Psoas muscle (tissue), 8 donors: ENCODE measurements around the gene IFITM2. TPM values are rescaled to one million over a fixed set of nuclear protein-coding genes. Genes with fewer than 3 reads are reported as not detected.

Source experiments
- ATAC-seq, 4 donors: fragments of 200-7000 bp; cut with Tn5 transposase; one replicate each; pipeline ENCODE4 v1.9.1; 2020; ENCODE audit warnings: moderate library complexity in 3 of 4, mild to moderate bottlenecking in 2 of 4
- DNase-seq, 2 donors: peaks; one replicate each; pipeline ENCODE4 v3.0.0-alpha.2; 2020
- H3K27ac ChIP-seq: fragments of 200-600 bp; one replicate; pipeline ENCODE4 v1.8.0; 2022
- H3K27me3 ChIP-seq, 3 donors: fragments of 200-600 bp in 1 of 3; one replicate each; pipeline versions ENCODE4 v1.6.1 to v1.8.0; 2013 to 2022; ENCODE audit warnings: low read length in 2 of 3, mild to moderate bottlenecking in 2 of 3, moderate library complexity in 1 of 3; ENCODE audit not compliant: insufficient read depth in 3 of 3
- H3K36me3 ChIP-seq, 2 donors: fragments of 200-600 bp in 1 of 2; one replicate each; pipeline versions ENCODE4 v1.6.1 to v1.8.0; 2013 to 2022; ENCODE audit warnings: low read depth in 1 of 2, mild to moderate bottlenecking in 1 of 2, moderate library complexity in 1 of 2; ENCODE audit not compliant: insufficient read depth in 1 of 2
- H3K4me1 ChIP-seq: fragments of 200-600 bp; one replicate; pipeline ENCODE4 v1.8.0; 2022
- H3K4me3 ChIP-seq: fragments of 200-600 bp; one replicate; pipeline ENCODE4 v1.8.0; 2022; ENCODE audit warnings: mild to moderate bottlenecking
- H3K9me3 ChIP-seq: fragments of 200-600 bp; one replicate; pipeline ENCODE4 v1.8.0; 2022
- WGBS, 3 donors: extraction: QIAGEN DNeasy Blood & Tissue Kit; methylation state at CpG; one replicate each; pipeline versions ENCODE4 v1.1.6 to v1.1.7; 2013; 5-methylcytosine and 5-hydroxymethylcytosine counted together
- intact Hi-C, 2 donors: fragments of 100-400 bp; cut with DNase I; formaldehyde crosslinking; loops; one replicate each; pipeline versions ENCODE4 v1.11.0 to v1.14.2; 2022
- polyA plus RNA-seq, 3 donors: library from polyadenylated mRNA; stranded (reverse); fragments of 200-250 nt; gene quantifications; one replicate each; pipeline ENCODE4 v1.2.3, GENCODE V29; 2013
- total RNA-seq, 4 donors: library from RNA; stranded (reverse); fragmentation: NEBNext Ultra II Directional in 2 of 4; extraction: Animal tissue kit (Norgen Biotek cat#: 25700) in 2 of 4; gene quantifications; one replicate each; pipeline versions ENCODE4 v1.2.1 to v1.2.4, GENCODE V29; 2021 to 2023
- TF ChIP-seq, protein P1 (sequence below): fragments of 200-600 bp; IDR thresholded peaks from one replicate; pipeline ENCODE4 v1.8.0; 2022; ENCODE audit warnings: antibody characterized with exemption
- donor health status: healthy with polysubstance abuse.
- donor health status: DM: no; HTN: no; CAD: no; lungs with moderate emphysema.
- donor health status: Bipolar disorder and iron deficiency.
- donor health status: healthy.
- donor health status: DM: yes; HTN: yes; CAD: no.
- donor health status: DM: no; HTN: no; CAD: no.
- donor health status: DM: no; HTN: no; CAD: no.
- donor health status: DM: yes; HTN: yes; CAD: no.

The IFITM2 gene
- total and polyA plus RNA-seq, 7 donors = 109 to 371 (median 138) TPM

GRCh38 chr11:290621-291231, 16.9 kb upstream of the IFITM2 start:
- Histone ChIP-seq H3K4me3 (no peak overlapping the region), H3K9me3 (no peaks in the 10 kb centered on the region), H3K27ac (no peak overlapping the region), H3K27me3 (peaks cover 0 to 38% (median 13%) of the 10 kb centered on the region in 3 donors), H3K36me3 (no peaks in the 10 kb centered on the region), H3K4me1 (no peaks in the 10 kb centered on the region)
- WGBS, 3 donors = 90 to 94% (median 92%) methylated on average over 12 to 13 of the region's 13 CpGs
- intact Hi-C loops = no loop called here
- TF ChIP-seq, protein P1, sequence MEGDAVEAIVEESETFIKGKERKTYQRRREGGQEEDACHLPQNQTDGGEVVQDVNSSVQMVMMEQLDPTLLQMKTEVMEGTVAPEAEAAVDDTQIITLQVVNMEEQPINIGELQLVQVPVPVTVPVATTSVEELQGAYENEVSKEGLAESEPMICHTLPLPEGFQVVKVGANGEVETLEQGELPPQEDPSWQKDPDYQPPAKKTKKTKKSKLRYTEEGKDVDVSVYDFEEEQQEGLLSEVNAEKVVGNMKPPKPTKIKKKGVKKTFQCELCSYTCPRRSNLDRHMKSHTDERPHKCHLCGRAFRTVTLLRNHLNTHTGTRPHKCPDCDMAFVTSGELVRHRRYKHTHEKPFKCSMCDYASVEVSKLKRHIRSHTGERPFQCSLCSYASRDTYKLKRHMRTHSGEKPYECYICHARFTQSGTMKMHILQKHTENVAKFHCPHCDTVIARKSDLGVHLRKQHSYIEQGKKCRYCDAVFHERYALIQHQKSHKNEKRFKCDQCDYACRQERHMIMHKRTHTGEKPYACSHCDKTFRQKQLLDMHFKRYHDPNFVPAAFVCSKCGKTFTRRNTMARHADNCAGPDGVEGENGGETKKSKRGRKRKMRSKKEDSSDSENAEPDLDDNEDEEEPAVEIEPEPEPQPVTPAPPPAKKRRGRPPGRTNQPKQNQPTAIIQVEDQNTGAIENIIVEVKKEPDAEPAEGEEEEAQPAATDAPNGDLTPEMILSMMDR = no peak
- peak; percentile 16 to 48 for DNase-seq
- no peak for ATAC-seq

DNA sequence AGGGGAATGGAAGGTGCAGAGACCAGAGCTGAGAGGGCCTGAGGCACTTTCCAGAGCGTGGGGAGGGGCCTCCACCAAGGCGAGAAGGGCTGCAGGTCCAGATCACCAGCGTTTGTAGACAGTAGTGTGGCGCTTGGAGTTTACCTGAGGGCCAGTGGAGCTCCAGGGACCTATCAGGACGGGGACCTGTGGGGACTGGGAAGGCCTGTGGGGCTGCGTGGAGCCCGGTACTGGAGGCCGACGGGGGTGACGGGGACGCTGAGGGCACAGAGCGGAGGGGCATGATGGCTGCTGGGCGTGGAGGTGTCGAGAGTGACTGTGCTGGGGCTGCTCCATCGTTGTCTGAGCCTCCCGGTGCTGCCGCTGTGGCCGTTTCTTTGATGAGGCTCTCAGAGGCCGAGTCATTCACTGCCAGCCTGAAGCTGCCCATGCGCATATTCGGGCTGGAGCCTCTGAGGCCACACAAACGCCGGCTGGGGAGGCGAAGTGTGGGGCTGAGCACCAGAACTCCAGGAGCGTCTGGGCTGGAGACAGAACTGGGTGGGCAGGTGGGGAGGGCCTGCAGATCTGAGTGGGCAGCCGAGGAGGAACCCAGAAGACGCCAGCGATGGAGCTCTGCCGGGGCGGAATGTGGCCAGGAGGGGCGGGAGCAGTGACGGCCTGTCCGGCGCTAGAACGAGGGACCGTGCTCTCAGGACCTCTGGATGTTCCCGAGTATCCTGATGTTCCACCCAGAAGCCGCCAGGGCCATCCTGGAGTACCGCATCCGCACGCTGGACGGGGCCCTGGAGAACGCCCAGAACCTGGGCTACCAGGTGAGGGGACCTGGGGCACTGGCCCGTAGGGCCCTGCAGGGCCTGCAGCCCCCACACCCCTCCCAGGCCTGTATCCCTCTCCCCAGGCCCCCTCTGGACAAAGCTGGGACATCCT, 16.1 kb upstream of the IFITM2 start:
- H3K4me3 ChIP-seq = no peak overlapping the region
- no peaks in the 10 kb centered on the region for H3K4me1 ChIP-seq
- DNase-seq (peak; percentile 8 to 49), ATAC-seq (no peak)
- H3K36me3 ChIP-seq = no peaks in the 10 kb centered on the region
- intact Hi-C loops = no loop called here
- peaks cover 0 to 39% (median 10%) of the 10 kb centered on the region in 3 donors for H3K27me3 ChIP-seq
- H3K9me3 ChIP-seq = no peaks in the 10 kb centered on the region
- WGBS, 3 donors = 80 to 88% (median 85%) methylated on average over 44 of the region's 44 CpGs
- H3K27ac ChIP-seq = no peak overlapping the region
- TF ChIP-seq, protein P1 = no peak

DNA sequence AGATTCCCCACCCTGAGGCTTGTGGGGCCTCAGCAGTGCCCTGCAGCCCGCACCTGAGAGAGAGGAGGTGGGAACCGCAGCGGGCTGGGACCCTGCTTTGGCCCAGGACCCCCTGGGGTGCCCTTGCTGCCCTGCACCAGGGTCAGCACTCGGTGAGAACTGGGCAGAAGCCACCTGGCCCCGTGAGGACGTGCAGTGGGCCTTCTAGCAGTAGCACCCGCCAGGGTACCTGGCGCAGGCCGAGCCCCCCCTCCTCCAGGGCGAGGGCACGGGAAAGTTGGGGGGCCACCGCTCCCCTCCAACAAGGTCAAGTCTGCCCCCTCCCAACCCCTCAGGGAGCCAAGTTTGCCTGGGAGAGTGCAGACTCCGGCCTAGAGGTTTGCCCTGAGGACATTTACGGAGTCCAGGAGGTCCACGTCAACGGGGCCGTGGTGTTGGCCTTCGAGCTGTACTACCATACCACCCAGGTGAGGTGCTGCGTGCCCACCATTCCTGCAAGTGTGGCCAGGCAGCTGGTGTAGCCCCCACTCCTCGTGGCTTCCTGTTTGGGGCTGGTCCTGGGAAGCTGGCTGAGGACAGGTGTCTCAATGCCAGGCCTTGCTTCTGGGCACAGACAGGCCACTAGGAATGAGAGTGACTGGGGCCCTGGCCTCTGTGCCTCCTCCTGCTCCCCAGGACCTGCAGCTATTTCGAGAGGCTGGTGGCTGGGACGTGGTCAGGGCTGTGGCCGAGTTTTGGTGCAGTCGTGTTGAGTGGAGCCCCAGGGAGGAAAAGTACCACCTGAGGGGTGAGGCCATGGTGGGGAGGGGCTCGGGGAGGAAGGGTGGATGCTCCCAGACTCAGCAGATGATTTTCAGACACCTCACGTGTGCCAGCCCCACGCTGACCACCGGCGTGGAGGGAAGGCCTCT, 15.2 kb upstream of the IFITM2 start:
- 87 to 91% (median 88%) methylated on average over 27 to 29 of the region's 29 CpGs for WGBS, 3 donors

GRCh38 chr11:293271-293851, 14.3 kb upstream of the IFITM2 start:
- Histone ChIP-seq H3K36me3 (no peaks in the 10 kb centered on the region), H3K27me3 (peaks cover 0 to 35% (median 6%) of the 10 kb centered on the region in 3 donors), H3K4me1 (no peaks in the 10 kb centered on the region), H3K9me3 (no peaks in the 10 kb centered on the region), H3K27ac (no peak overlapping the region), H3K4me3 (no peak overlapping the region)
- TF ChIP-seq, protein P1 = no peak
- DNase-seq (peak; percentile 7 to 30), ATAC-seq (no peak)
- WGBS, 3 donors = 85 to 87% (median 85%) methylated on average over 18 of the region's 18 CpGs
- intact Hi-C loops = no loop called here

More for the DNA sequence above, 15.2 kb upstream of the IFITM2 start:
- DNase-seq (peak; percentile 11 to 46), ATAC-seq (no peak)
- TF ChIP-seq, protein P1 = no peak
- intact Hi-C loops = no loop called here
- Histone ChIP-seq H3K4me1 (no peaks in the 10 kb centered on the region), H3K4me3 (no peak overlapping the region), H3K9me3 (no peaks in the 10 kb centered on the region), H3K27ac (no peak overlapping the region), H3K27me3 (peaks cover 0 to 39% (median 10%) of the 10 kb centered on the region in 3 donors), H3K36me3 (no peaks in the 10 kb centered on the region)
